Breast epithelium (tissue), 4 donors: ENCODE data around the gene RIIAD1. TPM values are rescaled to one million over a fixed set of nuclear protein-coding genes. Genes with fewer than 3 reads are reported as not detected.

ENCODE experiments used
- DNase-seq, 2 donors: peaks; one replicate each; pipeline ENCODE4 v3.0.0-alpha.2; 2019; ENCODE audit warnings: low spot score in 2 of 2
- H3K27ac ChIP-seq, 2 donors: fragments of 200-600 bp; sonication (generic) in 1 of 2; one replicate each; pipeline ENCODE4 v1.5.1; 2016 to 2019; ENCODE audit warnings: mild to moderate bottlenecking in 1 of 2
- H3K27me3 ChIP-seq, 2 donors: fragments of 200-600 bp; sonication (generic) in 1 of 2; one replicate each; pipeline versions ENCODE4 v1.5.1 to v1.6.0; 2017 to 2019; ENCODE audit warnings: control low read depth in 1 of 2, mild to moderate bottlenecking in 1 of 2
- H3K36me3 ChIP-seq: fragments of 200-600 bp; one replicate; pipeline ENCODE4 v1.5.1; 2019
- H3K4me1 ChIP-seq, 2 donors: fragments of 200-600 bp; sonication (generic); one replicate each; pipeline ENCODE4 v1.5.1; 2016 to 2019; ENCODE audit warnings: control low read depth in 1 of 2
- H3K4me3 ChIP-seq, 3 donors: fragments of 200-600 bp; sonication (generic); 1 replicate in 2 of 3; 2 replicates in 1 of 3; pipeline ENCODE4 v1.5.1; 2016 to 2019; ENCODE audit warnings: mild to moderate bottlenecking in 3 of 3, moderate library complexity in 2 of 3
- H3K9me3 ChIP-seq, 2 donors: fragments of 200-600 bp; sonication (generic) in 1 of 2; one replicate each; pipeline ENCODE4 v1.5.1; 2016 to 2019; ENCODE audit warnings: control low read depth in 1 of 2
- CTCF ChIP-seq, 3 donors: fragments of 450-650 bp; IDR thresholded peaks; one replicate each; pipeline ENCODE4 v1.5.1; 2016 to 2017; ENCODE audit warnings: antibody characterized with exemption in 3 of 3, mild to moderate bottlenecking in 3 of 3, moderate library complexity in 3 of 3
- POLR2A ChIP-seq: fragments of 450-650 bp; IDR thresholded peaks from one replicate; pipeline ENCODE4 v1.6.1; 2016; ENCODE audit warnings: antibody characterized with exemption, mild to moderate bottlenecking, moderate library complexity
- POLR2AphosphoS5 ChIP-seq, 3 donors: sonication (generic); formaldehyde crosslinking; IDR thresholded peaks; one replicate each; pipeline ENCODE4 v1.6.1; 2017; ENCODE audit warnings: antibody characterized with exemption in 3 of 3
- intact Hi-C: fragments of 100-400 bp; cut with DNase I; formaldehyde crosslinking; loops from one replicate; pipeline ENCODE4 v1.15.1; 2023; ENCODE audit warnings: low total_unique reads
- total RNA-seq, 3 donors: library from RNA; depleted of rRNA; stranded (reverse); fragments of >200 nt; gene quantifications; one replicate each; pipeline ENCODE4 v1.1.0, GENCODE V29; 2016

Gene RIIAD1
- total RNA-seq, 3 donors from 2014 or later, result not detected

- Histone ChIP-seq H3K27ac (no peak overlapping the region), H3K4me1 (no peaks in the 10 kb centered on the region), H3K4me3 (no peak overlapping the region), H3K36me3 (no peaks in the 10 kb centered on the region), H3K9me3 (no peaks in the 10 kb centered on the region), H3K27me3 (peaks cover 0 to 16% of the 10 kb centered on the region in 2 donors)
- intact Hi-C loops, result no loop called here
- TF ChIP-seq POLR2A (no peak), CTCF (IDR thresholded peaks at IDR 0.05) (no peak), POLR2AphosphoS5 (IDR thresholded peaks at IDR 0.05) (no peak)
- no peak for DNase-seq
Observed at GRCh38 chr1:151711044-151711800, 10.1 kb upstream of the RIIAD1 start.

DNA sequence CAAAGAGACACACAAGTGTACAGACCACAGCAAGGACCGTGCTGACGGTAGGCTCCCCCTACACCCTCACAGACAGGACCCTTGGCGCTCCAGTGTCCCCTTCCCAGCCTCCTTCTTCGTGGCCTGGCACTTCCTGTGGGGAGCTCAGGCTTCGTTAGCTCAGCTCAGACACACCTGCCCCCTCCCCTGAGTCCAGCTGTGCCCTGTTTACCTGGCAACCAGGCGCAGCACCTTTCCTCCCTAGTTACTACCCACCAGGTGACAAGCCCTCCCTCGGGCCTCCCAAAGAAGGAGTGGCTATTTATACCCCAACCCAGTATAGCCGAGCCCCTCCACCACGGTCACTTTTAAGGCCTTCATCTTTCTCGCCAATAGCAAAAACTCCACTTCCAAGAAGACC is 9.4 kb upstream of the RIIAD1 start:
- H3K4me3 ChIP-seq, result no peak overlapping the region
- no peak for TF ChIP-seq POLR2A
- TF ChIP-seq POLR2AphosphoS5 (IDR thresholded peaks at IDR 0.05), result no peak
- no peak for TF ChIP-seq CTCF (IDR thresholded peaks at IDR 0.05)
- no peak overlapping the region for H3K27ac ChIP-seq
- H3K27me3 ChIP-seq, result peaks cover 0 to 23% of the 10 kb centered on the region in 2 donors
- no peaks in the 10 kb centered on the region for H3K9me3 ChIP-seq
- H3K36me3 ChIP-seq, result no peaks in the 10 kb centered on the region
- H3K4me1 ChIP-seq, result no peaks in the 10 kb centered on the region
- DNase-seq, result no peak
- intact Hi-C loops, result no loop called here

- no peak for TF ChIP-seq CTCF (IDR thresholded peaks at IDR 0.05)
- no peak for TF ChIP-seq POLR2AphosphoS5 (IDR thresholded peaks at IDR 0.05)
- TF ChIP-seq POLR2A, result no peak
- H3K4me3 ChIP-seq, result no peak overlapping the region
- no peaks in the 10 kb centered on the region for H3K36me3 ChIP-seq
- intact Hi-C loops, result no loop called here
- no peak overlapping the region for H3K27ac ChIP-seq
- H3K9me3 ChIP-seq, result no peaks in the 10 kb centered on the region
- H3K4me1 ChIP-seq, result no peaks in the 10 kb centered on the region
- no peak for DNase-seq
- peaks cover 0 to 33% of the 10 kb centered on the region in 2 donors for H3K27me3 ChIP-seq
Observed at GRCh38 chr1:151713044-151713443, 8.3 kb upstream of the RIIAD1 start.

DNA sequence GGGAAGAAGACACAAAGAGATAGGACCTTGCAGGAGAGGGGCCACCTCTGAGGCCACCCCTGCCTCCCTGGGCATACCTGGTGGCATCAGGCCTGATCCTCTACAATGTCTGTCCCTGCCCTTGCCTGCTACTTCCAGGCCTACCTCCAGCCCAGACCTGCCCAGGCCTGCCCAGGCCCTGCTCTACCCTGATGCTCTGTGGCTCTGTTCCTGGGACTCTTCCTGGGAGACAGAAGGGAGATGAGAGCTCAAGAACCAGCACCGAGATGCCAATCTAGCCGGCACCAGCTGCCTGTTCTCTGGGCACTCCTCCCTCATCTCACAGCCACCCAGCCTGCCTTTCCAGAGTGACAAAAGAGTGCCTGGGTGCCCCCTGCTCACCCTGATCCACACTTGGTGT is 7.4 kb upstream of the RIIAD1 start:
- no peaks in the 10 kb centered on the region for H3K36me3 ChIP-seq
- H3K9me3 ChIP-seq, result no peaks in the 10 kb centered on the region
- intact Hi-C loops, result no loop called here
- no peak overlapping the region for H3K4me3 ChIP-seq
- no peaks in the 10 kb centered on the region for H3K4me1 ChIP-seq
- H3K27me3 ChIP-seq, result peaks cover 0 to 35% of the 10 kb centered on the region in 2 donors
- no peak for DNase-seq
- H3K27ac ChIP-seq, result no peak overlapping the region
- no peak for TF ChIP-seq CTCF (IDR thresholded peaks at IDR 0.05)
- no peak for TF ChIP-seq POLR2A
- no peak for TF ChIP-seq POLR2AphosphoS5 (IDR thresholded peaks at IDR 0.05)

GRCh38 chr1:151714820-151715725 is 6.2 kb upstream of the RIIAD1 start:
- peaks cover 0 to 35% of the 10 kb centered on the region in 2 donors for H3K27me3 ChIP-seq
- no peaks in the 10 kb centered on the region for H3K9me3 ChIP-seq
- no peak for DNase-seq
- TF ChIP-seq POLR2AphosphoS5 (IDR thresholded peaks at IDR 0.05) (no peak), POLR2A (no peak), CTCF (IDR thresholded peaks at IDR 0.05) (no peak)
- intact Hi-C loops, result no loop called here
- no peaks in the 10 kb centered on the region for H3K4me1 ChIP-seq
- H3K4me3 ChIP-seq, result no peak overlapping the region
- H3K27ac ChIP-seq, result no peak overlapping the region
- no peaks in the 10 kb centered on the region for H3K36me3 ChIP-seq
